Measurements from ENCODE around the gene FGF1.
A peak's percentile ranks its signal among the peaks of the same experiment; 100 is the strongest.

Gene FGF1

GRCh38 chr5:142699184-142699720 is 13.4 kb upstream of the FGF1 start:
- Histone ChIP-seq H3K36me3 (no peaks in the 10 kb centered on the region), H3K9me3 (ENCODE audit: severe bottlenecking) (no peaks in the 10 kb centered on the region), H3K27ac (no peak overlapping the region), H3K27me3 (ENCODE audit: insufficient read depth, low read depth, severe bottlenecking) (no peaks in the 10 kb centered on the region), H3K4me3 (ENCODE audit: low read depth, low read length) (no peak overlapping the region)
- DNase-seq, result peak; percentile 84
- TF ChIP-seq CTCF (IDR thresholded peaks at IDR 0.05; ENCODE audit: low read depth, low read length), result peak; percentile 89

- no peak overlapping the region for H3K27ac ChIP-seq
- H3K4me3 ChIP-seq (ENCODE audit: low read depth, low read length), result no peak overlapping the region
- no peaks in the 10 kb centered on the region for H3K36me3 ChIP-seq
- H3K9me3 ChIP-seq (ENCODE audit: severe bottlenecking), result no peaks in the 10 kb centered on the region
- no peak for DNase-seq
- TF ChIP-seq CTCF (IDR thresholded peaks at IDR 0.05; ENCODE audit: low read depth, low read length), result no peak
- H3K27me3 ChIP-seq (ENCODE audit: insufficient read depth, low read depth, severe bottlenecking), result no peaks in the 10 kb centered on the region
Measured at GRCh38 chr5:142698447-142699183, 12.7 kb upstream of the FGF1 start.

GRCh38 chr5:142697356-142698255 is 11.7 kb upstream of the FGF1 start:
- no peak for TF ChIP-seq CTCF (IDR thresholded peaks at IDR 0.05; ENCODE audit: low read depth, low read length)
- no peaks in the 10 kb centered on the region for H3K36me3 ChIP-seq
- H3K27me3 ChIP-seq (ENCODE audit: insufficient read depth, low read depth, severe bottlenecking), result no peaks in the 10 kb centered on the region
- H3K27ac ChIP-seq, result no peak overlapping the region
- no peak for DNase-seq
- H3K4me3 ChIP-seq (ENCODE audit: low read depth, low read length), result no peak overlapping the region
- H3K9me3 ChIP-seq (ENCODE audit: severe bottlenecking), result no peaks in the 10 kb centered on the region

- H3K9me3 ChIP-seq (ENCODE audit: severe bottlenecking), result no peaks in the 10 kb centered on the region
Measured at GRCh38 chr5:142696379-142696778, 10.5 kb upstream of the FGF1 start.

More at GRCh38 chr5:142696379-142696778, 10.5 kb upstream of the FGF1 start:
- TF ChIP-seq CTCF (IDR thresholded peaks at IDR 0.05; ENCODE audit: low read depth, low read length), result no peak
- Histone ChIP-seq H3K4me3 (ENCODE audit: low read depth, low read length) (no peak overlapping the region), H3K36me3 (no peaks in the 10 kb centered on the region), H3K27me3 (ENCODE audit: insufficient read depth, low read depth, severe bottlenecking) (no peaks in the 10 kb centered on the region), H3K27ac (no peak overlapping the region)
- DNase-seq, result no peak
